ENCODE measurements around the gene C12orf50. TPM values are rescaled to one million over a fixed set of nuclear protein-coding genes. Genes with fewer than 3 reads are reported as not detected.
"Not testable (repeated sequence)": the region's sequence is repeated elsewhere in the genome, so short reads cannot be mapped to it uniquely, and the experiment has no call there.

Gene C12orf50
- 0.09 TPM in 2 replicates for total RNA-seq

- intact Hi-C loops (cut with micrococcal nuclease): no loop called here
Measured at GRCh38 chr12:88029093-88029665, at the start of gene C12orf50. Gene C12orf50 (minus strand): TSS chr12:88029401. CDS start chr12:88026962, 2,439 bp downstream.

- intact Hi-C loops (cut with micrococcal nuclease): no loop called here
Measured at GRCh38 chr12:88067301-88067700, 38.1 kb upstream of the C12orf50 start.

GRCh38 chr12:88063375-88063774 is 34.2 kb upstream of the C12orf50 start:
- intact Hi-C loops (cut with micrococcal nuclease): no loop called here

- intact Hi-C loops (cut with micrococcal nuclease): no loop called here
Measured at GRCh38 chr12:88062474-88062873, 33.3 kb upstream of the C12orf50 start.

GRCh38 chr12:88058719-88059077 is 29.5 kb upstream of the C12orf50 start:
- intact Hi-C loops (cut with micrococcal nuclease): no loop called here

- intact Hi-C loops (cut with micrococcal nuclease): no loop called here
Measured at GRCh38 chr12:88057994-88058718, 29.0 kb upstream of the C12orf50 start.

GRCh38 chr12:88056571-88056970 is 27.4 kb upstream of the C12orf50 start:
- intact Hi-C loops (cut with micrococcal nuclease): no loop called here

GRCh38 chr12:88052686-88053085 is 23.5 kb upstream of the C12orf50 start:
- intact Hi-C loops (cut with micrococcal nuclease): no loop called here

- intact Hi-C loops (cut with micrococcal nuclease): no loop called here
Measured at GRCh38 chr12:88044035-88044434, 14.8 kb upstream of the C12orf50 start.

- intact Hi-C loops (cut with micrococcal nuclease): loop anchor here (2.0 to 5.0 kb wide), 3 partner anchors 13 to 1490 kb away; partner anchors contain the start of gene POC1B
Measured at GRCh38 chr12:88037770-88038169, 8.6 kb upstream of the C12orf50 start.

- intact Hi-C loops (cut with micrococcal nuclease): loop anchor here (2.0 to 5.0 kb wide), 3 partner anchors 14 to 1491 kb away; partner anchors contain the start of gene POC1B
Measured at GRCh38 chr12:88036353-88036965, 7.3 kb upstream of the C12orf50 start.

GRCh38 chr12:88035907-88036289 is 6.7 kb upstream of the C12orf50 start:
- intact Hi-C loops (cut with micrococcal nuclease): loop anchor here (1.0 to 5.0 kb wide), 5 partner anchors 15 to 1673 kb away; partner anchors contain the start of genes CEP290, POC1B and TMTC3

GRCh38 chr12:88035271-88035906 is 6.2 kb upstream of the C12orf50 start:
- intact Hi-C loops (cut with micrococcal nuclease): loop anchor here (1.0 to 5.0 kb wide), 4 partner anchors 107 to 1674 kb away; partner anchors contain the start of genes CEP290, POC1B and TMTC3

GRCh38 chr12:88031161-88031560 is 2.0 kb upstream of the C12orf50 start:
- intact Hi-C loops (cut with micrococcal nuclease): not testable (repeated sequence)

- intact Hi-C loops (cut with micrococcal nuclease): no loop called here
Measured at GRCh38 chr12:88026196-88026595, 3.0 kb downstream of the C12orf50 start.

GRCh38 chr12:88017964-88018363 is 11.2 kb downstream of the C12orf50 start:
- intact Hi-C loops (cut with micrococcal nuclease): no loop called here

GRCh38 chr12:88015825-88016224 is 13.4 kb downstream of the C12orf50 start:
- intact Hi-C loops (cut with micrococcal nuclease): no loop called here

GRCh38 chr12:88011755-88012154 is 17.4 kb downstream of the C12orf50 start:
- intact Hi-C loops (cut with micrococcal nuclease): no loop called here

- intact Hi-C loops (cut with micrococcal nuclease): no loop called here
Measured at GRCh38 chr12:88006351-88006750, 22.9 kb downstream of the C12orf50 start.

GRCh38 chr12:88001327-88001726 is 27.9 kb downstream of the C12orf50 start:
- intact Hi-C loops (cut with micrococcal nuclease): no loop called here

GRCh38 chr12:87995581-87996178 is 33.5 kb downstream of the C12orf50 start:
- intact Hi-C loops (cut with micrococcal nuclease): no loop called here
